8988T (cell line): ENCODE data around the gene KIF18A.
"Not testable (repeated sequence)": the region's sequence is repeated elsewhere in the genome, so short reads cannot be mapped to it uniquely, and the experiment has no call there.

Source experiments
- DNase-seq: peaks from one replicate; pipeline ENCODE4 v3.0.0; 2011

KIF18A gene

GRCh38 chr11:28106353-28107043 lies 1.5 kb downstream of the KIF18A start:
- DNase-seq: no peak

DNA sequence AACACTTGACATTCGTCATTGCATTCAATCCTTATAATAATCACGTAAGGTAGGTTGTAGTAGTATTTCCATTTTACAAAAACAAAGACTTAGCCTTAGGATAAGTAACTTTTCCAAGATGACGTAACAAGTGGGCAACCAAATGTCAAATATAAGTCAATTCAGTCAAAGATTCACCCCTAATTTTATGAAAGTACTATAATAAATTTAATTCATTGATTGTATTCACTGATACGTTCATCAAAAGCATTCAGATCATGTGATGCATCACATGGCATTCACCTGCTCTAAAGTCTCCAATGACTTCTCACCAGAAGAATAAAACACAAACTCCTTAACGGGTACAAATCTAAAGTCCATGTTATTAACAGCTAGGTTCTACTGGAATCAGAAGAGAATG lies 2.1 kb downstream of the KIF18A start:
- no peak for DNase-seq

- DNase-seq: no peak
Measured at GRCh38 chr11:28104984-28105383, 3.0 kb downstream of the KIF18A start.

DNA sequence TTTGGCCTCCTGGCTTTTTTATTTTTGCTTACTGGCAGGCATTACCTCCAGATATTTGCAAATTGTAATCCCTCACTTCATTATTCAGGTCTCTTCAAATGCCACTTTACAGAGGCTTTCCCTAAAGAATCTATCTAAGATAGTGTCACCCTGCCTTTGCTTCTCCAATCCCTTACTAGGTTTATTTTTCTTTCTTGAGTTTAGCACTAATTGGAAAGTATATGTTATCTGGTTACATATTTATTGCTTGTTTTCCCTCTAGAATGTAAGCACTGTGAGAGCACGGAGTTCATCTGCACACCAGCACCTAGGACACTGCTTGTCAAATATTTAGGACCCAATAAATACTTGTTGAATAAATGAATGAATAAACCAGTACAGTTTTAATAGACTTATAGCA lies 3.5 kb downstream of the KIF18A start:
- DNase-seq: no peak

DNA sequence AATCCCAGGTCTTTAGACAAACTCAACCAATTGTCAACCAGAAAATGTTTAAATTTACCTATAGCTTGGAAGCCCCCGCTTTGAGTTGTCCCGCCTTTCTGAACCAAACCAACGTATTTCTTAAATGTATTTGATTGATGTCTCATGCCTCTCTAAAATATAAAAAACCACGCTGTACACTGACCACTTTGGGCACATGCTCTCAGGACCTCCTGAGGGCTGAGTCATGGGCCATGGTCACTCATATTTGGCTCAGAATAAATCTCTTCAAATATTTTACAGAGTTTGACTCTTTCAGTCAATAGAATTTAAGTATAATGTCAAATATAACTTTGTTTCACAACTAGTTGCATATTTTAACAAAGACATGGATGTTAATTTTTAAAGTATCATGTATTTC lies 5.7 kb downstream of the KIF18A start:
- not testable (repeated sequence) for DNase-seq

DNA sequence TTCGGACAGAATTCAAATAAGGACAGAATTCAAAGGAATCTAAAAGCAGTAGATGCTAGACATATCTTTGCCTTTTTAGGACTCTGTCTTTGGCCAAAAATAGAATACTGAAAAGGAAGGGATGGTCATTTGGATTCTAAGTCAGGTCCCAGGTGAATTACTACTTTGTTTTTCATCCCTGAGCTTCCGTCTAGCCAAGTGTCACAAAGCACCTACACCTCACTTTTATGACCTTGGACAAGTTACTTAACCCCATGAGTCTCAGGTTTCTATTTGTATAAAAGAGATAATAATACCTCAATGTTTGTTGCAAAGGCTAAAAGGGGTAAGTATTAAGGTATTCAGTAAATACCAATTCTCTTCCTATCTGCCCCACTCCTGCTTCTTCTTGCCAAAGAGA lies 7.3 kb downstream of the KIF18A start:
- no peak for DNase-seq

DNA sequence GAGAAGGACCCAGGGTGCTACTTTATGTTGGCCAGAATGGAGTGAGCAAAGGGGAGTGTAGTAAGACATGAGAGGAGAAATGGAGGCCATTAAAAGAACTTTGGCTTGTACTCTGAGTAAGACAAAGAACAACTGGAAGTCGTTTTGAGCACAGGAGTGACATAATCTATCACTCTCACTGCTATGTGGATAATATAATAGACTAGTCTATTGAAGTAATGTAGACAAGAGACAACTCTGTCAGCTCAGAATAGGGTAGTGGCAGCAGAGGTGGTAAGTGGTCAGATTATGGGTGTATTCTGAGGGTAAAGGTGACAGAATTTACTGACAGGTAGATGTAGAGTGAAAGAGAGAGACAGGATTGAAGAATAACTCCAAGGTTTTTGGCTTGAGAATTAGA lies 8.2 kb downstream of the KIF18A start:
- DNase-seq: no peak

DNA sequence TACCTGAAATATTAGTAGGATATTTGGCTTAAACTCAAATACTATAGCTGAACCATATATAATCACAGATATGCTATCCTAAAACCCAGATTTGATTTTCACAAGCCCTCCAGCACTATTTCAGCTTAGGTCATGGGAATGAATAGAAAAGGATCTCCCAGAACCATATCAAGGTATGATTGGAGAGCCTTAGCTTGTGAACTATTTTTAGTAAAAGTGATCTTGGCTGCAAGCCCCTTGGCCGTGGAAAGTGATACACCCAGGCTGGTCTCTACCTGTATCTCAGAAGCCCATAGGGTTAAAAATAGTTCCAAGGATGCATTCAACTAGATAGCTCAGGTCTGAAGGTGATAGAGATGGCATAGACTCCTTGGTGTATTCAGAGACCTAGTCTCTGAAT lies 9.7 kb downstream of the KIF18A start:
- no peak for DNase-seq

- no peak for DNase-seq
Measured at GRCh38 chr11:28092786-28093185, 15.2 kb downstream of the KIF18A start.

DNA sequence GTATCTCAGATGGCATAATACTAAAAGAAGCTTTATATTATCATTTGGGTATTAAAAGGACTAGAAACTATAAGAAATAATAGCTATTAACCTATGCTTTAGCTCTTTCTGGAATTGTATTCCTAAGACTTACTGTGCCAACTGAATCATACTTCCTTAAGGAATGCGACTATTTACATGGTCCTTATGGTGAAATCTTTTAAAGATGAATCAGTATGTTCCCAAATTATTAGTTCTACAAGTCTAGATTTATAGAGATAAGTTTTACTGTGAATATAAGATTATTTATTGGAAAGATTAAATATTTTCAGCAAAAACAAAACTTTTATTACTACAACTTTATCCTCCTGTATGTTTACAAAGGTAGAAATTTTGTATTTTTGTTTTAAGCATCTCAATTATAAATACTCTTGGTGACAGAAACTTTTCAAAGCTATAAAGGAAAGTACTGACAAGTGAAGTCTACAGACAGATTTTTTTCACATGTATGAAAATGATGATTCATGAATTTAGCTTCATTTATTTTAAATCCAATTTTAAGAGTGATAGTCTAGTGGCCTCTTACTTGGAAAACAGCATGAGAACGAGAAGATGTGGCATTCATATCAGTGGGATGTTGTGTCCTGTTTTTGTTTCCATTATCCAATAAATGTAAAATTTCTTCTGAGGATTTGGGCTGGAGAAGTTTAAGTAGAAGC lies 17.8 kb downstream of the KIF18A start:
- DNase-seq: no peak

DNA sequence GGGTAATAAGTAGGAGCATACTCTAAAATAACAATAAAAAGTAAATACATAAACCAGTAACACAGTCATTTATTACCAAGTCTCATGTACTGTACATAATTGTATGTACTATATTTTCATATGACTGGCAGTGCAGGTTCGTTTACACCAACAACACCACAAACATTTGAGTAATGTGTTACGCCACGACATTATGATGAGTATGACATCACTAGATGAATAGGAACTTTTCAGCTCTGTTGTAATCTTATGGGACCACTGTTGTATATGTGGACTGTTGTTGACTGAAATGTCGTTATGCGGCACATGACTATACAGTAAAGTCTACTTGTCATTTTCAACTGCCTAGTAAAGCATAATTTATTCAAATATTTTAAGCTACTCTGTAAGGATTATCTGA lies 18.6 kb downstream of the KIF18A start:
- DNase-seq: no peak

GRCh38 chr11:28087693-28088092 lies 20.3 kb downstream of the KIF18A start:
- not testable (repeated sequence) for DNase-seq

GRCh38 chr11:28087192-28087591 lies 20.8 kb downstream of the KIF18A start:
- not testable (repeated sequence) for DNase-seq

DNA sequence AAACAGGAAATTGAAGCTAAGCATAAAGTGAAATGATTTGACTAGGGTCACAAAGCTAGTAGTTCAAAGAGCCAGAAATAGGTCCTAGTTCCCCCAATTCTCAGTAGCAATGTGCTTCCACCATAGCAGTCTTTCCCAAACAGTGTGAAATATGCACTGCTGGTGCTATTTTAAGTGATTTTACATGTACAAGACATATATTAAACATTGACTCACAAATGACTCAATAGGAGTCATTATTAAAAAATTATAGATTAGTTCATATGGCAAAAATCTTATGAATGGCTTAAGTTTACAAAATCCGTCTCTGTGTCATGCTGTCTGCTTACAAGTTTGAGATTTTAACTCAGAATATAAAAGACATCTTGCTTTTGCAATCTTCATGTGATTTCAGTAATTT lies 21.4 kb downstream of the KIF18A start:
- no peak for DNase-seq

- DNase-seq: no peak
Measured at GRCh38 chr11:28083118-28083517, 24.8 kb downstream of the KIF18A start.

- no peak for DNase-seq
Measured at GRCh38 chr11:28077521-28077920, 30.4 kb downstream of the KIF18A start.

- DNase-seq: no peak
Measured at GRCh38 chr11:28072321-28072720, 35.6 kb downstream of the KIF18A start.

- DNase-seq: no peak
Measured at GRCh38 chr11:28071305-28071704, 36.7 kb downstream of the KIF18A start.

DNA sequence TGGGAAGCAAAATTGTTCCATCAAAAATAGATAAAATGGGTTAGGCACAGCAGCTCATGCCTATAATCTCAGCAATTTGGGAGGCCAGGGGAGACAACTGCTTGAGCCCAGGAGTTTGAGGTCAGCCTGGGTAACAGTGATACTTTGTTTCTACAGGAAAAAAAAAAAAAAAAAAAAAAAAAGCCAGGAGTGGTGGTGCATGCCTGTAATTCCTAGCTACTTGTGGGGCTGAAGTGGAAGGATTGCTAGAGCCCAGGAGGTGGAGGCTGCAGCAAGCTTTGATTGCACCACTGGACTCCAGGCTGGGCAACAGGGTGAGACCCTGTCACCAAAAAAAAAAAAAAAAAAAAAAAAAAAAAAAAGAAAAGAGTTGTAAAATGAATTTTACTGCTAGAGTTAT lies 49.6 kb downstream of the KIF18A start:
- no peak for DNase-seq

DNA sequence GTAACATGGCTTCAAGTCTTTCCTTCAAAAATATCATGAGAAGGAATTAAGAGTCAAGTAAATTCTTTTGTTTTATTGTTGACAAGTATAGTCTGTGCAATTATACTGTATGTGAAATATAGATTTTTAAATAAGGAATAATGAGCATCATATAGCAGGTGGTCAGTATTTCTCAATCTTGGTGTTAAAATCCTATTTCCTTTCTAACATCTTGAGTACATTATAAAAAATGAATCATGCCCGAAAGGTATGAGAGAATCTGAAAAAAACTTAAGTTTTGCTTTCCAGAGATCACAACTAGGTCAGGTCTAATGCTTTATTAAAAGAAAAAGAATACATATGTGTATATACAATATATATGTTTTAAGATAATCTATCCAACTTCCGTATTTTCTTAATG lies 53.1 kb downstream of the KIF18A start:
- no peak for DNase-seq

DNA sequence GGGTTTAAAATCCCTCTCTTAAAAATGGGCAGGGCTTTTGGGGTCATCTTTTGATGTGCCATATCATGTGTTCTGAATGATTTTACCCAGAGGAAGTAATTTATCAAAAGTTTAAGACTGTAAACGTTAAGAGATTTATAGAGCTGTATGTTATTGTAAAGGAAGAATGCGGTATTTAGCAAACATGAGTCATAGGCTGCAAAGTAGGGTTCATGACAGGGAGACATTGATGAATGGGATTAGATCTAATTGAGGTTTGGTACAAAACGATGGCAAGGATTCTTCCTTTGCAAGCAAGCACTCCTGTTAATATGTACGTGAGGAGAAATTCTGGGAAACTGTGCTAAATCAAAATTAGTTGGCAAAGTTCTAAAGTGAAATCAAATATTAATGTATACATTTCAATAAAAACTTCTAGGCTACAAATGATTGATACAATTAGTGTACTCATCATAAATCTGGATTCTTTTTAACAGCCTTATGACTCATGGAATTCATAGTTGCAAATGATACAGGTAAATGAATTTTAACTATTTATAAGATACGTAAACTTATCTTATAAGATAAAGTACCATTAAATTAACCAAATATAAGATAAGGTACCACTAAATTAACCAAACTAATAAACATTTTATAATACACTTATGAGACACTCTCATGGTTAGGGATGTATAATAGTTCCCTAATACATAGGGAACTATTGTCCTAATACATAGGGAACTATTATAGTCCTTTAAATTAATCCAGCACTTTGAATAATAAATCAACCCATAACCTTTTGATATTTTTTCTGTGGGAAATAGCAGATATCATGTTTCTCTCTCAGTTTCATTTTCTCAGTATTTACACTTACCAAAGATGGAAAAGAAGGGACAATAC lies 58.4 kb downstream of the KIF18A start:
- no peak for DNase-seq

DNA sequence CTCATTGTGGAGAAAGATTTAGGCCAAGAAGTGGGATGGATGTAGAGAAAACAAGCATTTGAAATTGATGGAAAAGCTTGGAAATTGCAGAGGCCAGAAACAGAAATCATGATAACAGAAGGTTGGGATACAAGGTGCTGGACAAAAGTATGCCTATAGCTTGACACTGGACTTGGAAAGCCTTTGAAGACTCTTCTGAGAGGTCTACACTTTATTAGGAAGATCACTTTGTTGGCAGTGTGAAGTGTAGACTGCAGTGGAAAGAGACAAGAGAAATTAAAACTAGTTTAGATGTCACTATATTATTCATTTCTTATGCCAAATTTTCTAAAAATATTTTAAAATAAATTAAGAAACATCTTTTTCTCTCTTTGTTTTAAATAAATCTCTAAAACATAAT lies 59.1 kb downstream of the KIF18A start:
- DNase-seq: no peak

GRCh38 chr11:28043930-28044709 lies 63.8 kb downstream of the KIF18A start:
- DNase-seq: no peak
